CD14-positive monocyte (primary cell): Measurements from ENCODE around the gene CTR9. TPM values are rescaled to one million over a fixed set of nuclear protein-coding genes. Genes with fewer than 3 reads are reported as not detected.

Experiments
- DNase-seq, 3 donors: peaks; one replicate each; pipeline ENCODE4 v3.0.0-alpha.2; 2011 to 2022
- H2AFZ ChIP-seq: 2 replicates; pipeline ENCODE4 v1.6.0; 2012; ENCODE audit warnings: mild to moderate bottlenecking, low read depth, low read length, inconsistent platforms; ENCODE audit not compliant: insufficient read depth, poor library complexity, severe bottlenecking
- H3K27ac ChIP-seq, 2 donors: 1 replicate in 1 of 2; 2 replicates in 1 of 2; pipeline ENCODE4 v1.5.1; 2012 to 2013; ENCODE audit warnings: low read length in 2 of 2, control low read depth in 1 of 2, inconsistent platforms in 1 of 2, low read depth in 1 of 2, mild to moderate bottlenecking in 1 of 2
- H3K27me3 ChIP-seq, 2 donors: one replicate each; pipeline versions ENCODE4 v1.6.0 to v1.6.1; 2011 to 2013; ENCODE audit warnings: low read length in 2 of 2; ENCODE audit not compliant: control insufficient read depth in 2 of 2, insufficient read depth in 2 of 2
- H3K36me3 ChIP-seq, 2 donors: replicated peaks in 1 of 2; 1 replicate in 1 of 2; 2 replicates in 1 of 2; pipeline versions ENCODE4 v1.5.1 to v1.6.1; 2012 to 2013; ENCODE audit warnings: low read length in 2 of 2, control low read depth in 1 of 2, inconsistent platforms in 1 of 2, mild to moderate bottlenecking in 1 of 2; ENCODE audit not compliant: insufficient read depth in 2 of 2, control insufficient read depth in 1 of 2
- H3K4me1 ChIP-seq, 2 donors: 1 replicate in 1 of 2; 2 replicates in 1 of 2; pipeline versions ENCODE4 v1.5.1 to v1.6.1; 2012 to 2013; ENCODE audit warnings: low read length in 2 of 2, control low read depth in 1 of 2, inconsistent platforms in 1 of 2, mild to moderate bottlenecking in 1 of 2, moderate library complexity in 1 of 2; ENCODE audit not compliant: insufficient read depth in 2 of 2, control insufficient read depth in 1 of 2
- H3K4me2 ChIP-seq: replicated peaks from 2 replicates; pipeline ENCODE3; 2012; ENCODE audit warnings: low read length, moderate library complexity, mild to moderate bottlenecking; ENCODE audit not compliant: poor library complexity, severe bottlenecking; ENCODE audit errors: extremely low read depth
- H3K4me3 ChIP-seq, 3 experiments: fragments of 200-600 bp in 1 of 3; sonication (generic) in 1 of 3; replicated peaks in 1 of 3; 1 replicate in 2 of 3; 2 replicates in 1 of 3; pipeline ENCODE4 v1.5.1; 2011 to 2013; ENCODE audit warnings: low read length in 3 of 3, mild to moderate bottlenecking in 3 of 3, control low read depth in 2 of 3, low read depth in 2 of 3, inconsistent platforms in 1 of 3, moderate library complexity in 1 of 3
- H3K79me2 ChIP-seq: 2 replicates; pipeline ENCODE4 v1.6.0; 2012; ENCODE audit warnings: mild to moderate bottlenecking, control low read depth, inconsistent platforms, low read length, moderate library complexity; ENCODE audit not compliant: insufficient read depth
- H3K9ac ChIP-seq: 2 replicates; pipeline ENCODE4 v1.6.0; 2017; ENCODE audit warnings: low read length, mild to moderate bottlenecking; ENCODE audit not compliant: insufficient read depth, poor library complexity, severe bottlenecking
- H3K9me3 ChIP-seq, 2 donors: replicated peaks in 1 of 2; 1 replicate in 1 of 2; 2 replicates in 1 of 2; pipeline versions ENCODE4 v1.5.1 to v1.6.1; 2012 to 2013; ENCODE audit warnings: low read length in 2 of 2, control low read depth in 1 of 2; ENCODE audit not compliant: control insufficient read depth in 1 of 2, insufficient read depth in 1 of 2
- H4K20me1 ChIP-seq: 2 replicates; pipeline ENCODE4 v1.6.0; 2012; ENCODE audit warnings: mild to moderate bottlenecking, low read length, control low read depth, moderate library complexity; ENCODE audit not compliant: insufficient read depth
- H3K27ac Mint-ChIP-seq, 7 donors: one replicate each; pipeline ENCODE4 v1.8.0; 2020; ENCODE audit warnings: mild to moderate bottlenecking in 7 of 7, mixed read lengths in 7 of 7, moderate library complexity in 6 of 7, inconsistent platforms in 2 of 7
- H3K27me3 Mint-ChIP-seq, 3 donors: one replicate each; pipeline ENCODE4 v1.8.0; 2021 to 2022; ENCODE audit warnings: low read depth in 3 of 3, mild to moderate bottlenecking in 3 of 3, mixed read lengths in 3 of 3, moderate library complexity in 3 of 3, inconsistent platforms in 1 of 3
- H3K36me3 Mint-ChIP-seq, 2 donors: one replicate each; pipeline ENCODE4 v1.8.0; 2020; ENCODE audit warnings: mixed read lengths in 2 of 2, inconsistent platforms in 1 of 2, mild to moderate bottlenecking in 1 of 2
- H3K4me1 Mint-ChIP-seq: one replicate; pipeline ENCODE4 v1.8.0; 2020; ENCODE audit warnings: mild to moderate bottlenecking, mixed read lengths
- H3K4me3 Mint-ChIP-seq, 2 donors: one replicate each; pipeline ENCODE4 v1.8.0; 2020; ENCODE audit warnings: mild to moderate bottlenecking in 2 of 2, mixed read lengths in 2 of 2, moderate library complexity in 1 of 2
- H3K9me3 Mint-ChIP-seq, 7 donors: one replicate each; pipeline ENCODE4 v1.8.0; 2020 to 2022; ENCODE audit warnings: mixed read lengths in 7 of 7, mild to moderate bottlenecking in 6 of 7, moderate library complexity in 6 of 7, inconsistent platforms in 2 of 7
- WGBS: methylation state at CpG from one replicate; pipeline ENCODE4 v1.1.5; 2013; ENCODE audit warnings: missing lambda C conversion rate; ENCODE audit not compliant: insufficient coverage; 5-methylcytosine and 5-hydroxymethylcytosine counted together
- intact Hi-C, 2 donors: fragments of 100-400 bp; cut with micrococcal nuclease; formaldehyde crosslinking; loops; one replicate each; pipeline versions ENCODE4 v1.15.0 to v1.15.1; 2023
- polyA plus RNA-seq, 3 donors: library from polyadenylated mRNA; depleted of rRNA in 1 of 3; unstranded in 2 of 3; stranded (reverse) in 1 of 3; fragments of 300-500 nt in 2 of 3; fragments of >200 nt in 1 of 3; fragmentation: Illumina TruSeq in 2 of 3; gene quantifications; 1 replicate in 2 of 3; 2 replicates in 1 of 3; pipeline ENCODE4 v1.2.3, GENCODE V29; 2012 to 2021
- TF ChIP-seq, protein P1 (sequence below): fragments of 200-600 bp; IDR thresholded peaks from one replicate; pipeline ENCODE4 v1.8.0; 2022; ENCODE audit warnings: antibody characterized with exemption, mild to moderate bottlenecking

The CTR9 gene
- polyA plus RNA-seq, 3 donors = 5.0 to 37.5 (median 18.3) TPM

DNA sequence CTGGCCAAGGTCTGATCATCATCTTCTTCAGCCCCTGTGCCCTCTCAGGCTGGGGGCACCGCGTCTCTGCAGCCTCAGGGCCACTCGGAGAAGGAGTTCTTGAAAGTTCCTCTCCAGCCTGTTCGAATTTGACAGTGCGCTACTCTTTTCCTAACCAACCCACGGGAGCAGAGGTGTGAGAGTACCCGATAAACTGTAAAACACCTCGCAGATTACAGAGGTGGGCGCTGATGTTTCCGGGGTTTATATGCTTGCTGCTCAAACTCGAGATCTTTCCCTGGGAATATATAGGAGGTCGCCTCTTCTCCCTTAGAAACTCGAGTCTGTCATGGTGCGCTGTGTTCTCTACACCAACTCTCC lies 515 bp downstream of the CTR9 start:
- Histone ChIP-seq H3K4me1 (peaks cover 18 to 21% of the 10 kb centered on the region in 2 donors), H3K36me3 (peaks cover 30 to 36% of the 10 kb centered on the region in 2 donors), H3K27me3 (no peaks in the 10 kb centered on the region), H3K9me3 (no peaks in the 10 kb centered on the region), H3K4me3 (peak overlapping the region; percentile 69 to 93 (median 89)), H3K9ac (peak overlapping the region; percentile 75), H2AFZ (peak overlapping the region; percentile 92), H3K4me2 (peak overlapping the region; percentile 80), H3K79me2 (peaks cover 21% of the 10 kb centered on the region), H3K27ac (peak overlapping the region; percentile 71 to 82), H4K20me1 (peaks cover 3% of the 10 kb centered on the region)
- H3K27me3 Mint-ChIP-seq = no peaks in the 10 kb centered on the region
- DNase-seq = peak in 1 of 3 donors; percentile 14
- peaks cover 22 to 25% of the 10 kb centered on the region in 2 donors for H3K36me3 Mint-ChIP-seq
- no peaks in the 10 kb centered on the region for H3K9me3 Mint-ChIP-seq
- peaks cover 21% of the 10 kb centered on the region for H3K4me1 Mint-ChIP-seq
- H3K27ac Mint-ChIP-seq = peak overlapping the region; percentile 91 to 97 (median 94)
- 0% methylated on average over 6 of the region's 14 CpGs for WGBS
- intact Hi-C loops = no loop called here
- TF ChIP-seq, protein P1, sequence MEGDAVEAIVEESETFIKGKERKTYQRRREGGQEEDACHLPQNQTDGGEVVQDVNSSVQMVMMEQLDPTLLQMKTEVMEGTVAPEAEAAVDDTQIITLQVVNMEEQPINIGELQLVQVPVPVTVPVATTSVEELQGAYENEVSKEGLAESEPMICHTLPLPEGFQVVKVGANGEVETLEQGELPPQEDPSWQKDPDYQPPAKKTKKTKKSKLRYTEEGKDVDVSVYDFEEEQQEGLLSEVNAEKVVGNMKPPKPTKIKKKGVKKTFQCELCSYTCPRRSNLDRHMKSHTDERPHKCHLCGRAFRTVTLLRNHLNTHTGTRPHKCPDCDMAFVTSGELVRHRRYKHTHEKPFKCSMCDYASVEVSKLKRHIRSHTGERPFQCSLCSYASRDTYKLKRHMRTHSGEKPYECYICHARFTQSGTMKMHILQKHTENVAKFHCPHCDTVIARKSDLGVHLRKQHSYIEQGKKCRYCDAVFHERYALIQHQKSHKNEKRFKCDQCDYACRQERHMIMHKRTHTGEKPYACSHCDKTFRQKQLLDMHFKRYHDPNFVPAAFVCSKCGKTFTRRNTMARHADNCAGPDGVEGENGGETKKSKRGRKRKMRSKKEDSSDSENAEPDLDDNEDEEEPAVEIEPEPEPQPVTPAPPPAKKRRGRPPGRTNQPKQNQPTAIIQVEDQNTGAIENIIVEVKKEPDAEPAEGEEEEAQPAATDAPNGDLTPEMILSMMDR = no peak
- H3K4me3 Mint-ChIP-seq = peak overlapping the region; percentile 97 to 98

DNA sequence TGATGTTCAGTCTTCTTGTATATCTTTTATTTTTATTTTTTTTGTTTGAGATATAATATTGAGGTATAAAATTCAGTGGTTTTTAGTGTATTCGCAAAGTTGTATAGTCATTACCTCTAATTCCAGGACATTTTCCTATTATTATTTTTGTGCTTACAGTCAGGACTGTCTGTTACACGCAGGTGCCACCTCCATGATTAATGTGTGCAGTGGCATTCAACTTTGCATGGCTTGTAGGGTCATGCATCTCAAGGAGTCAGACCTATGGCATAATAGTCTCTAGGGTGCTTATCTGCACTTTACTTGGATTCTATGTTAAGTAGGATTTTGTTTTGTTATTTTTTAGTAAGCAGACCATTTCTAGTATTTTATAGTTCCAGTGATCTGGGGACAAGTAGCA lies 1.0 kb downstream of the CTR9 start:
- Mint-ChIP-seq H3K27ac (peak overlapping the region in 4 of 7 donors; percentile 91 to 96 (median 94)), H3K4me1 (peaks cover 21% of the 10 kb centered on the region), H3K4me3 (peak overlapping the region; percentile 97 to 98), H3K27me3 (no peaks in the 10 kb centered on the region), H3K36me3 (peaks cover 22 to 25% of the 10 kb centered on the region in 2 donors), H3K9me3 (no peaks in the 10 kb centered on the region)
- Histone ChIP-seq H3K27me3 (no peaks in the 10 kb centered on the region), H3K4me2 (peak overlapping the region; percentile 80), H3K27ac (peak overlapping the region in 1 of 2 donors; percentile 82), H3K79me2 (peaks cover 21% of the 10 kb centered on the region), H4K20me1 (peaks cover 3% of the 10 kb centered on the region), H2AFZ (peak overlapping the region; percentile 92), H3K9ac (no peak overlapping the region), H3K9me3 (no peaks in the 10 kb centered on the region), H3K4me1 (peaks cover 18 to 21% of the 10 kb centered on the region in 2 donors), H3K36me3 (peaks cover 35 to 40% of the 10 kb centered on the region in 2 donors), H3K4me3 (peak overlapping the region; percentile 69 to 93 (median 89))
- no CpG with 5 or more reads among the region's 2 CpGs for WGBS
- TF ChIP-seq, protein P1 = no peak
- no peak for DNase-seq
- intact Hi-C loops = no loop called here
